Activated T-cell treated with anti-CD3 and anti-CD28 coated beads, Interleukin-2, amount 50 U/mL, for 72 hours (primary cell): ENCODE data around the gene RALGPS1. TPM values are rescaled to one million over a fixed set of nuclear protein-coding genes. Genes with fewer than 3 reads are reported as not detected.

Source experiments
- ATAC-seq, 2 donors: fragments of 150-1000 bp; cut with Tn5 transposase; replicated peaks in 1 of 2; 2 replicates each; pipeline ENCODE4 v1.10.0; 2021; ENCODE audit warnings: moderate library complexity in 2 of 2, mild to moderate bottlenecking in 1 of 2
- DNase-seq, 2 donors: peaks; one replicate each; pipeline ENCODE4 v3.0.0; 2021 to 2022; ENCODE audit warnings: mixed read lengths in 1 of 2
- H3K27ac Mint-ChIP-seq: one replicate; pipeline ENCODE4 v1.8.0; 2022; ENCODE audit warnings: mild to moderate bottlenecking, moderate library complexity, mixed read lengths
- H3K27me3 Mint-ChIP-seq: one replicate; pipeline ENCODE4 v1.8.0; 2022; ENCODE audit warnings: low read depth, mixed read lengths
- H3K36me3 Mint-ChIP-seq, 2 donors: one replicate each; pipeline ENCODE4 v1.8.0; 2022; ENCODE audit warnings: mixed read lengths in 2 of 2, mild to moderate bottlenecking in 1 of 2; ENCODE audit not compliant: insufficient read depth in 2 of 2
- H3K4me1 Mint-ChIP-seq: one replicate; pipeline ENCODE4 v1.8.0; 2022; ENCODE audit warnings: low read depth, mixed read lengths
- H3K4me3 Mint-ChIP-seq, 2 donors: one replicate each; pipeline ENCODE4 v1.8.0; 2022; ENCODE audit warnings: mild to moderate bottlenecking in 2 of 2, mixed read lengths in 2 of 2, moderate library complexity in 2 of 2
- H3K9me3 Mint-ChIP-seq, 2 donors: one replicate each; pipeline ENCODE4 v1.8.0; 2022; ENCODE audit warnings: mixed read lengths in 2 of 2
- total RNA-seq, 2 donors: library from RNA; stranded (reverse); gene quantifications; one replicate each; pipeline ENCODE4 v1.2.3, GENCODE V29; 2022

The RALGPS1 gene
- total RNA-seq, 2 donors from 2014 or later = 3.3 to 3.4 TPM

GRCh38 chr9:126974594-126974993 lies 60.0 kb downstream of the RALGPS1 start:
- DNase-seq (no peak), ATAC-seq (no peak)
- Mint-ChIP-seq H3K36me3 (peaks cover 0 to 2% of the 10 kb centered on the region in 2 donors), H3K9me3 (no peaks in the 10 kb centered on the region), H3K4me1 (no peaks in the 10 kb centered on the region), H3K4me3 (no peak overlapping the region), H3K27me3 (peaks cover 71% of the 10 kb centered on the region), H3K27ac (no peak overlapping the region)

DNA sequence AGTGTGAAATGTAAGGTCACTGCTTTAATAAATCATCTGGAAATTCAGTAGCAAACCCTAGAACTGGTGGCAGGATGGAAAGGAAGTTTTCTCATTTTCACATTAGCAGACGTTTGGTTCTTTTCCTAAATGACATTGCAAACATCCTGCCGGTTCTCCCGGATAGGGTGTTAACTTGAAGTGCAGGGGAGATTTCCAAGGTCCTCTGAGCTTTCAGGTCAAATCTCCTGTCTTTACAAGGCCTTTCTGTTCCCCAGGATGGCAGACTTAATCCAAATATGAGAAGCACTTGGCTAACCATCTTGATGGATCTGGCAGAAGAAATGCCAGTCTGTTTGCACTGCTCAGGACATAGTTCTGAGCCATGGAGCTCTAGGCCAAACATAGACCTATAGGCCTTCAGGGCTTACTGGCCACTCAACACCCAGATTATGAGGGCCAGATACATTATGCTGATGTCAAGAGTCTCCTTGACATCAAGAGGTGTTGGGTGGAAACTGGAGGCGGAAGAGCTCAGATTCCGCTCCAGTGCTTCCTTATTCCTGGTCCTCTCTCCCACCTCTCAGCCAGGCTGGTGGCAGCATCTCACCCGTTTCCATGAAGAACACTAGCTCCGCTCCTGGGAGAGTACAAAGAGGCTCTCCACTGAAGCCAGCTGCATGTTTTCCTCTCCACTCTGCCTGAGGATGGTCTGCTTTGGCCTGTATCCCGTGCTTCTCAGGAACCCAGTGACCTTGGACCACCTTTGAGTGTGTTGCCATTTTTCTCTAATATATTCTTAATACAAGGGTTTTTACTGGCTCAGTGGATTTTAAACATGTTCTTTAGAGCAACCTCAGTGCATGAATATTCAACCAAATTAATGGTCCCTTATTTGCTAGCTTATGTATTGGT lies 61.0 kb downstream of the RALGPS1 start:
- no peaks in the 10 kb centered on the region for H3K9me3 Mint-ChIP-seq
- no peaks in the 10 kb centered on the region for H3K4me1 Mint-ChIP-seq
- H3K36me3 Mint-ChIP-seq = peaks cover 0 to 2% of the 10 kb centered on the region in 2 donors
- ATAC-seq = no peak
- no peak overlapping the region for H3K27ac Mint-ChIP-seq
- DNase-seq = no peak
- H3K4me3 Mint-ChIP-seq = no peak overlapping the region
- H3K27me3 Mint-ChIP-seq = peaks cover 66% of the 10 kb centered on the region

DNA sequence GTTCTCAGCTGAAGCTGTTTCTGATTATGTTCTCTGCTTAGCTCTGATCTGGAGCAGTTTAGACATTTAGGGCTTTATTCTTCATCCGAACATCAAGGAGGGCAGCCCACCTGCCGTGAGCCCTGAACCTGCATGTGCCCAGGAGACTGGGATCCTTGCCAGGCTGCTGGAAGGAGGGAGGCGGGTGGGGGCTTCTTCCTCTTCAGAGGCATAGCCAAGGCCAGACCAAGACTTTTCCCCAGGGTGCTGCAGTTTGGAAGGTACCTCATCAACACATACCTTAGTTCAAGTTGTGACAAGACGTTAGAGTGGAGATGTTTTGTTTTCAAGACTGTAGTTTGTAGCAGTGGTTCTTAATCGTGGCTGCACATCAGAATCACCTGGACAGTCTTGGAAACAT lies 64.9 kb downstream of the RALGPS1 start:
- Mint-ChIP-seq H3K27ac (no peak overlapping the region), H3K9me3 (peaks cover 2 to 5% of the 10 kb centered on the region in 2 donors), H3K27me3 (peaks cover 81% of the 10 kb centered on the region), H3K4me3 (no peak overlapping the region), H3K4me1 (no peaks in the 10 kb centered on the region), H3K36me3 (peaks cover 9 to 10% of the 10 kb centered on the region in 2 donors)
- no peak for DNase-seq
- no peak for ATAC-seq

DNA sequence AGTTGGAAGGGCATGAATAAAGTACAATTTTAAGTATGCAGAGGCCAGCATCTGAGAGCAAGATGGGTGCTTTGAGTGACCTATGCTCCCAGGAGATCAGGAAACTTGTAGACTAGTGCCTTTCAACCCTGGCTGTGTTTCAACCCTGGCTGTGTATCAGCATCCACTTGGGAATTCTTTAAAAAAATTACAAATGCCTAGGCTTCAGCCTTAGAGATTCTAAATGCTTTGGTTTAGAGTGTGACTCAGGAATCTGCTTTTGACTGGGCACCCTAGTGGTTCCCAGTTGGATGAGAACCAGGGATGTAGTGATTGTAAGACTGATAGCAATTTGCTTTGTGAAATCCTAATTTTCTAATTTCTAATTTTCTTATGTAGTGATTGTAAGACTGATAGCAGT lies 65.6 kb downstream of the RALGPS1 start:
- DNase-seq (no peak), ATAC-seq (no peak)
- Mint-ChIP-seq H3K27ac (no peak overlapping the region), H3K4me3 (no peak overlapping the region), H3K27me3 (peaks cover 88% of the 10 kb centered on the region), H3K36me3 (peaks cover 9 to 10% of the 10 kb centered on the region in 2 donors), H3K4me1 (no peaks in the 10 kb centered on the region), H3K9me3 (peaks cover 2 to 5% of the 10 kb centered on the region in 2 donors)

DNA sequence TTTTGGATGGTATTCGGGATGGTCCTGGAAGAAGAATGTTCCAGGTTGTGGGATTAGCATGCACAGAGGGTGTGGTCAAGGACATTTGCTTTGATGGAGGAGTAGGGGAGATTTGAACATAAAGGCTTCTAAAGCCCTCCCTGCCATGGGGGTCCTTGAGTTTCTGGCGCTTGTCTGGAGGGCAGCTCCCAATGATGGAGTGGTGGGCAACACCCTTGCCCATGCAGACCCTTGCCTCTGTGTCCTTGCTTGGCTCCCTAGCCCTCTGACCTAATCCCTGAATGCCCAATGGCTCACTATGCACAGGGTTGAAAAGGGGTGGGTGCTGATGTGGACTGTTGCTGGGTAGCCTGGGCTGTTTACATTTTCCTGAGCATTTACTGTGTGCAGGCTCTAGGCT lies 66.6 kb downstream of the RALGPS1 start:
- no peak overlapping the region for H3K4me3 Mint-ChIP-seq
- H3K36me3 Mint-ChIP-seq = peaks cover 9% of the 10 kb centered on the region in 2 donors
- no peak overlapping the region for H3K27ac Mint-ChIP-seq
- ATAC-seq = no peak
- peaks cover 2 to 5% of the 10 kb centered on the region in 2 donors for H3K9me3 Mint-ChIP-seq
- DNase-seq = no peak
- peaks cover 89% of the 10 kb centered on the region for H3K27me3 Mint-ChIP-seq
- peaks cover 9% of the 10 kb centered on the region for H3K4me1 Mint-ChIP-seq

- Mint-ChIP-seq H3K9me3 (peaks cover 2 to 5% of the 10 kb centered on the region in 2 donors), H3K27ac (no peak overlapping the region), H3K27me3 (peaks cover 90% of the 10 kb centered on the region), H3K36me3 (peaks cover 9 to 11% of the 10 kb centered on the region in 2 donors), H3K4me1 (peaks cover 20% of the 10 kb centered on the region), H3K4me3 (no peak overlapping the region)
- DNase-seq (no peak), ATAC-seq (peak in 1 of 2 donors; percentile 23)
These were observed 67.8 kb downstream of the RALGPS1 start for GRCh38 chr9:126982215-126983002.

DNA sequence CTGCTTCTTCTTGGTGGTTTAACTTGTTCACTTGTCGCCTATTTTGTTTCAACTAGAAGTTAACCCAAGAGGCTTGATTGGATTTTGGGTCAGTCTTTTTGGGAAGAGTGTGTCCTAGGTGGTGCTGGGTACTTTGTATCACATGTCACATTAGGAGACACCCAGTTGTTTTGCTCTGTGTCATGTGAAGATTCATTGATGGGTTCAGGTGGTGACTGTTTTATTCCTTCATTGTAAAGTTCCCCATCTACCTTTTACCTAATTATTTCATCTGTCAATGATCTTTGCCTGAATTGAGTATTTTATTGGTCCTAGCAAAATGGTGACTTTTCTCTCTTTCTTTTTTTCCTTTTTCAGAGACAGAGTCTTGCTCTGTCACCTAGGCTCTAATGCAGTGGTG lies 69.2 kb downstream of the RALGPS1 start:
- Mint-ChIP-seq H3K9me3 (peaks cover 2 to 5% of the 10 kb centered on the region in 2 donors), H3K36me3 (peaks cover 10 to 11% of the 10 kb centered on the region in 2 donors), H3K27ac (no peak overlapping the region), H3K4me3 (no peak overlapping the region), H3K4me1 (peaks cover 33% of the 10 kb centered on the region), H3K27me3 (peaks cover 90% of the 10 kb centered on the region)
- DNase-seq (no peak), ATAC-seq (no peak)

DNA sequence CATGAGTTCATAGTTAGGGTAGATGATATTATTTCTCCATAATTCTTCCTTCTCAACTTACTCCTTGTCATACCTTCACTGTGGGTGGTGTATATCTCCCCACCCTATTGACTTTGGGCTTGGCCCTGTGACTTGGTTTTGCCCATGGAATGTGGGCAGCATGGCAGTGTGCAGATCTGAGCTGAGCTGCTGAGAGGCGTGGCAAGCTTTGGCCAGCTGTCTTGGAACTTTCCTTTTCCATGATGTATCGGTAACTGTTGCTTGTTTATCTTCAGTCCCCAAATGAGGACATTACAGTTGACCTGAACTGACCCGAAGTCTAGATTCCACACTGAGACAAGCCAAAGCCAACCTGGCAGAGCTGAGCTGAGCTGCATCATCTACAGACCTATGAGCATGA lies 70.4 kb downstream of the RALGPS1 start:
- Mint-ChIP-seq H3K9me3 (peaks cover 2 to 5% of the 10 kb centered on the region in 2 donors), H3K27ac (no peak overlapping the region), H3K4me3 (no peak overlapping the region), H3K27me3 (peaks cover 90% of the 10 kb centered on the region), H3K36me3 (peaks cover 10 to 11% of the 10 kb centered on the region in 2 donors), H3K4me1 (peaks cover 38% of the 10 kb centered on the region)
- ATAC-seq = no peak
- no peak for DNase-seq

GRCh38 chr9:126985870-126986498 lies 71.4 kb downstream of the RALGPS1 start:
- peak; percentile 87 for DNase-seq
- peak overlapping the region; percentile 32 for H3K27ac Mint-ChIP-seq
- H3K4me3 Mint-ChIP-seq = peak overlapping the region; percentile 58 to 59
- H3K9me3 Mint-ChIP-seq = peaks cover 2 to 5% of the 10 kb centered on the region in 2 donors
- peak; percentile 81 to 86 for ATAC-seq
- peaks cover 96% of the 10 kb centered on the region for H3K27me3 Mint-ChIP-seq
- peaks cover 38% of the 10 kb centered on the region for H3K4me1 Mint-ChIP-seq
- H3K36me3 Mint-ChIP-seq = peaks cover 10 to 11% of the 10 kb centered on the region in 2 donors

DNA sequence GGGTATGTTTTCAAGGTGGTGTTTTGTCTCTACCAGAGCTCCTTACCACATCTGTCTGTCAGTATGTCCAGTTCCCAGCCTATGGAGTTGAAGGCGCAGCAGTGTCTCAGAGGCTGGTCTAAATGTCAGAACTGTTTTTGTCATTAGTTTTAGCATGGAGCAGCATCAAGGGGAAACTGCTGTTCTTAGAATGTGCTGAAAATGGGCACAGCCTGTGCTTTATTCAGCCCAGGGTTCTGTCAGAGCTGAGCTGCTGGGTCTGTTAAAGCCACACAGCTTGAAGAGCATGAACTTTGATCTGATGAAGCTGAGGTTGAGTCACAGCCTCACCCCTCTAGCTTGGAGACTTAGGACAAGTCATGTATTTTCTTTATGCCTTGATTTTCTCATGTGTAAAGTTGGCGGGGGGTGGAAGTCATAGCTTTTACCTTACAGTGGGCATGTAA lies 71.9 kb downstream of the RALGPS1 start:
- DNase-seq = peak; percentile 41 to 47
- Mint-ChIP-seq H3K27me3 (peaks cover 96% of the 10 kb centered on the region), H3K27ac (no peak overlapping the region), H3K9me3 (peaks cover 2 to 5% of the 10 kb centered on the region in 2 donors), H3K4me1 (peaks cover 38% of the 10 kb centered on the region), H3K36me3 (peaks cover 10 to 11% of the 10 kb centered on the region in 2 donors), H3K4me3 (peak overlapping the region; percentile 58 to 59)
- ATAC-seq = peak; percentile 76 to 80

GRCh38 chr9:126988857-126989256 lies 74.3 kb downstream of the RALGPS1 start:
- no peak for ATAC-seq
- no peak overlapping the region for H3K4me3 Mint-ChIP-seq

DNA sequence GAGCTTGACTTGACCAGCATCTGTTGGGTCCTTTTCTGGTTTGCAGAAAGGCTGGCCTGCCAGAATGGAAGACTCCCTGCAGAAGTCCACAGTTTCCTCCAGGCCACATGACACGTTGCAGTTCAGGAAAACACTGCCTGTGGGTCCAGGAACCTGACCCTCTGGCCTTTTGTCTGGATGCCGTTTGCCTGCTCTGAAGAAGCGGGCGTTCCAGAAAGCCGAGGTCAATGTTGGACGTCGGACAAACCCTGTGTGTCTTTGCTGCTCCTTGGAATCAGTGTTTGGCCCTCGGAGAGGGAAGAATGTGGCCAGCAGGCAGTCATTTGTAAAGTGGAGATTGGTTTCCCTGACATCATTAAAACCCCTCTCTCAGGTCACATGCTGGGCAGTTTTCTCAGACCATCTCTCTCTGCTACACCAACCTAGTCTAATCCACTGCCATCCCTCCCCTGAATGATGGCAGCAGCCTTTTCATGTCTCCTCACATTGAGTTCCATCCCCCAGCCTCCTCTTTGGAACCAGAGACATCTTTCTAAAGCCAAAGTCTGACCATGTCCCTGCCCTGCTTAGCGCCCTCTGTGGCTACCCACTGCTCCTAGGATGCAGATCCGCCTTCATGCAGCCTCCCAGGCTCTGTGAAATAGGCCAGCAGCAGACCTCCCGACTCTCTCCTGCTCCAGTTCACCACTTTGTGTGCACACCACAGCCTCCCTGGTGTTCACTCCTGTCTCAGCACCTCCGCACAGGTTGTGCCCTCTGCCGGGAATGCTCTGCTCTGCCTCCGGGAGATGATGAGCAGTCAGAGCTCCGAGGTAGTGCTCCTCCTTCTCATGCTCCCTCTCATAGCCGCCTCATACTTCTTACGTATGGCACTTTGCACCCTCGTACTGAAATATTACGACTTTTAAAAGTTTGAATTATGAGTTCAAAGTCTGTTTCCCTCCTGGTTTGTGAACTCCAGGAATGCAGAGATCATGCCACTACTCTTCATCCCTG lies 75.6 kb downstream of the RALGPS1 start:
- Mint-ChIP-seq H3K4me3 (no peak overlapping the region), H3K4me1 (peaks cover 38% of the 10 kb centered on the region), H3K9me3 (peaks cover 5% of the 10 kb centered on the region in 2 donors), H3K36me3 (peaks cover 11 to 18% of the 10 kb centered on the region in 2 donors), H3K27me3 (peaks cover 93% of the 10 kb centered on the region), H3K27ac (no peak overlapping the region)
- DNase-seq = no peak
- ATAC-seq = no peak

More at GRCh38 chr9:126988857-126989256, 74.3 kb downstream of the RALGPS1 start:
- H3K4me1 Mint-ChIP-seq = peaks cover 38% of the 10 kb centered on the region
- peaks cover 10 to 18% of the 10 kb centered on the region in 2 donors for H3K36me3 Mint-ChIP-seq
- no peak for DNase-seq
- H3K9me3 Mint-ChIP-seq = peaks cover 5% of the 10 kb centered on the region in 2 donors
- H3K27ac Mint-ChIP-seq = no peak overlapping the region
- H3K27me3 Mint-ChIP-seq = peaks cover 95% of the 10 kb centered on the region
